Fibroblast of pulmonary artery (primary cell): Measurements from ENCODE around the gene SFTA2.
A peak's percentile ranks its signal among the peaks of the same experiment; 100 is the strongest.
"Not testable (repeated sequence)": the region's sequence is repeated elsewhere in the genome, so short reads cannot be mapped to it uniquely, and the experiment has no call there.

Experiments used
- DNase-seq: peaks from one replicate; pipeline ENCODE4 v3.0.0-alpha.2; 2010; ENCODE audit warnings: low read depth
- H3K4me3 ChIP-seq: replicated peaks from 2 replicates; pipeline ENCODE4 v1.5.1; 2011; ENCODE audit warnings: low read depth, mild to moderate bottlenecking, control low read depth, low read length, moderate library complexity
- CTCF ChIP-seq: IDR thresholded peaks from 2 replicates; pipeline ENCODE4 v1.5.1; 2011; ENCODE audit warnings: mild to moderate bottlenecking, control low read depth, low read length, inconsistent platforms; ENCODE audit errors: missing control alignments

Gene SFTA2

GRCh38 chr6:30914854-30915590 lies 16.9 kb downstream of the SFTA2 start:
- peak overlapping the region; percentile 58 for H3K4me3 ChIP-seq
- DNase-seq, result no peak
- TF ChIP-seq CTCF, result no peak

- H3K4me3 ChIP-seq, result peak within 1 kb of the TSS; percentile 58
- peak; percentile 94 for DNase-seq
- peak; percentile 29 for TF ChIP-seq CTCF
Measured at GRCh38 chr6:30914076-30914853, 17.7 kb downstream of the SFTA2 start, which contains the start of gene VARS2. Gene VARS2, plus strand, starts transcription at chr6:30914238. Its CDS starts 599 bp downstream, at chr6:30914837.

- no peak for TF ChIP-seq CTCF
- no peak for DNase-seq
Measured at GRCh38 chr6:30913721-30914075, 18.3 kb downstream of the SFTA2 start.

GRCh38 chr6:30912746-30913520 lies 19.0 kb downstream of the SFTA2 start:
- TF ChIP-seq CTCF, result no peak
- DNase-seq, result no peak
- no peak overlapping the region for H3K4me3 ChIP-seq

More at GRCh38 chr6:30913721-30914075, 18.3 kb downstream of the SFTA2 start:
- peak overlapping the region; percentile 58 for H3K4me3 ChIP-seq

- not testable (repeated sequence) for DNase-seq, H3K4me3 ChIP-seq
Measured at GRCh38 chr6:30910473-30910872, 21.5 kb downstream of the SFTA2 start.

- peak overlapping the region; percentile 82 for H3K4me3 ChIP-seq
- no peak for DNase-seq
- TF ChIP-seq CTCF, result no peak
Measured at GRCh38 chr6:30908700-30909099, 23.3 kb downstream of the SFTA2 start.
